ENCODE data around the gene CDH23.

- no peak for TF ChIP-seq CTCF (IDR thresholded peaks at IDR 0.05)
- TF ChIP-seq POLR2A (IDR thresholded peaks at IDR 0.05): no peak
- no peak for TF ChIP-seq EP300 (IDR thresholded peaks at IDR 0.05)
Observed at GRCh38 chr10:71671994-71672946, 275.6 kb downstream of the CDH23 start.
